A673 (cell line): ENCODE measurements around the gene TBX1.

ENCODE experiments used
- CTCF ChIP-seq: fragments of 300-800, 200-600 bp; sonication (generic); conservative IDR thresholded peaks from 2 replicates; pipeline ENCODE4 v1.5.1; 2017; ENCODE audit warnings: low read depth, mild to moderate bottlenecking, antibody characterized with exemption, low read length, moderate library complexity, mixed read lengths
- EZH2 ChIP-seq: fragments of 200-600 bp; sonication (generic); IDR thresholded peaks from 2 replicates; pipeline ENCODE4 v1.6.1; 2017; ENCODE audit warnings: borderline replicate concordance, low read depth, mild to moderate bottlenecking, mixed read lengths, antibody characterized with exemption, low read length; ENCODE audit not compliant: poor library complexity, severe bottlenecking

- TF ChIP-seq EZH2 (no peak), CTCF (no peak)
These were observed 42.5 kb downstream of the TBX1 start for GRCh38 chr22:19802894-19803735.
